Esophagus squamous epithelium (tissue), 5 donors: Measurements from ENCODE around the gene ERC2. TPM values are rescaled to one million over a fixed set of nuclear protein-coding genes. Genes with fewer than 3 reads are reported as not detected.
A peak's percentile ranks its signal among the peaks of the same experiment; 100 is the strongest.

ENCODE experiments used
- DNase-seq: peaks from one replicate; lab custom pipeline; 2025; lab: John Stamatoyannopoulos, UW
- H3K27ac ChIP-seq, 4 donors: fragments of 200-600 bp; sonication (generic); one replicate each; pipeline ENCODE4 v1.5.1; 2016 to 2019; ENCODE audit warnings: mild to moderate bottlenecking in 1 of 4
- H3K27me3 ChIP-seq, 4 donors: fragments of 200-600 bp; sonication (generic); 1 replicate in 3 of 4; 2 replicates in 1 of 4; pipeline versions ENCODE4 v1.5.1 to v1.6.0; 2017 to 2021; ENCODE audit warnings: antibody characterized with exemption in 1 of 4
- H3K36me3 ChIP-seq, 3 donors: fragments of 200-600 bp; sonication (generic); one replicate each; pipeline ENCODE4 v1.5.1; 2016 to 2019
- H3K4me1 ChIP-seq, 3 donors: fragments of 200-600 bp; sonication (generic); one replicate each; pipeline ENCODE4 v1.5.1; 2017 to 2019
- H3K4me3 ChIP-seq, 4 donors: fragments of 200-600 bp; sonication (generic); 1 replicate in 3 of 4; 2 replicates in 1 of 4; pipeline ENCODE4 v1.5.1; 2016 to 2019; ENCODE audit warnings: mild to moderate bottlenecking in 2 of 4, moderate library complexity in 1 of 4
- H3K9me3 ChIP-seq, 3 donors: fragments of 200-600 bp; sonication (generic); one replicate each; pipeline ENCODE4 v1.5.1; 2016 to 2019
- CTCF ChIP-seq, 6 experiments: fragments of 450-650 bp in 4 of 6; fragments of 200-600 bp in 2 of 6; sonication (generic) in 2 of 6; IDR thresholded peaks; one replicate each; pipeline ENCODE4 v1.5.1; 2016 to 2019; ENCODE audit warnings: antibody characterized with exemption in 6 of 6, mild to moderate bottlenecking in 4 of 6, moderate library complexity in 4 of 6
- POLR2A ChIP-seq, 4 donors: fragments of 450-650 bp; IDR thresholded peaks; one replicate each; pipeline ENCODE4 v1.6.1; 2017; ENCODE audit warnings: antibody characterized with exemption in 4 of 4, mild to moderate bottlenecking in 4 of 4, moderate library complexity in 3 of 4
- WGBS, 2 donors: methylation state at CpG; one replicate each; pipeline ENCODE4 v1.1.5; 2018; 5-methylcytosine and 5-hydroxymethylcytosine counted together
- intact Hi-C: fragments of 100-400 bp; cut with DNase I; formaldehyde crosslinking; loops from one replicate; pipeline ENCODE4 v1.15.0; 2022
- total RNA-seq, 4 donors: library from RNA; depleted of rRNA; stranded (reverse); fragments of >200 nt; gene quantifications; one replicate each; pipeline ENCODE4 v1.1.0, GENCODE V29; 2016
- donor health status: DM: yes; HTN: yes; CAD: no.

Gene ERC2
- total RNA-seq, 4 donors from 2014 or later, result 0.12 to 1.9 (median 0.86) TPM

DNA sequence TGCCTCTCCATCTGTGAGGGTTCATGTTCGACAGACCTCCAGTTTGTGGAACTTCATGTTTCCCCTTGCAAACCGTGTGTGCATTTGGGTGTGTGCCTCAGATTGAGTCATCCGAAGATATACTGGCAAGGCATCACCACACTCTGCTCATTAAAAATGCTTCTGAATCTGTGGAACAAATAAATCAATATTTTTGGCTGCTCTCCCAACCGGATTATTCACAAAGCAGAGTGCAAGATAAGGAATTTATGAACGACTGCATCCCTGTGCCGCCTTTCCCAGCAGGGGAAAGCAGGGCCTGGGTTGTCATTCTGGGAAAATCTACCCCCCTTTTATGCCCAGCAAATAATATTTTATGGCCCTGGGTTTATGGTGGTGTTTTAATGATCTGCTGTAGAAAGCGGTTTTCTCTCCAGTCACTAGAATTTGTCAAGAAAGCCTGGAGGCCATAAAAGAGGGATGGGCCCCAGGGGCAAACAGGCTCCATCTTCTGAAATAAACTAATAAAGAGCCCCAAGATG, 976.9 kb downstream of the ERC2 start:
- peaks cover 20 to 45% (median 23%) of the 10 kb centered on the region in 3 donors for H3K4me1 ChIP-seq
- intact Hi-C loops, result no loop called here
- TF ChIP-seq POLR2A (IDR thresholded peaks at IDR 0.05) (no peak), CTCF (IDR thresholded peaks at IDR 0.05) (no peak)
- H3K9me3 ChIP-seq, result no peaks in the 10 kb centered on the region
- no peak overlapping the region for H3K4me3 ChIP-seq
- no peak for DNase-seq
- peaks cover 0 to 33% (median 0%) of the 10 kb centered on the region in 4 donors for H3K27me3 ChIP-seq
- peak overlapping the region in 1 of 4 donors; percentile 56 for H3K27ac ChIP-seq
- WGBS, 2 donors, result 26 to 28% methylated on average over 6 to 7 of the region's 7 CpGs
- no peaks in the 10 kb centered on the region for H3K36me3 ChIP-seq

DNA sequence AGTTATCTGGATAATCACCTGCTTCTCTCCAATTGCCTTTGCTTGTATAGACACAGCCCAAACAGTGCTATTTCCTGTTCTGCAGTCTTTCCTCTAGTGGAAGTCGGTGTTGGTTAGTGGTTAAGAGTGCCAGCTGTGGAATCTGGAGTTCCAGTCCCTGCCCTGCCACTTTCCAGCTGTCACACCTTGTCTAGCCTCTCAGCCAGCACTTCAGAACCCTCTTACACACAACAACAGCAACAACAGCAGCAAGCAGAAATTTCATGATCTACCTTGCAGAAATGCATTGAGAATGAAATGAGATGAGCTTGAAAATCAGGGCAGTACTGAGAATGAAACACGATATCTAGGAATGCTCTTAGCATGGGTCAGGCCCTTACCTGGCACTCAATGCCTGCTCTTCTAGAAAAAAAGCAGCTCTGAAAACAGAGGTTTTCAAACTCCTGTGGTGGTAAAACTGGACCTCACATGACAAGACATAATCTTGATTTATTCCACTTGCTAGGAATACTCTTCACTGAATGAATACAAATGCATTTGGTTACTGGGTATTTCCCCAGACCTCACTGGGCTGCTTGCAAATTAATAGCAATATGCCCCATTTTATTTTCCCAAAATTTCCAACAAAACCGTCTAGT, 977.9 kb downstream of the ERC2 start:
- DNase-seq, result no peak
- 28 to 38% methylated on average over 3 of the region's 3 CpGs for WGBS, 2 donors
- H3K27me3 ChIP-seq, result peaks cover 0 to 40% (median 0%) of the 10 kb centered on the region in 4 donors
- H3K4me1 ChIP-seq, result peaks cover 22 to 55% (median 23%) of the 10 kb centered on the region in 3 donors
- no peak overlapping the region for H3K4me3 ChIP-seq
- TF ChIP-seq CTCF (IDR thresholded peaks at IDR 0.05) (no peak), POLR2A (IDR thresholded peaks at IDR 0.05) (no peak)
- H3K9me3 ChIP-seq, result no peaks in the 10 kb centered on the region
- H3K36me3 ChIP-seq, result no peaks in the 10 kb centered on the region
- intact Hi-C loops, result no loop called here
- peak overlapping the region in 1 of 4 donors; percentile 56 for H3K27ac ChIP-seq

DNA sequence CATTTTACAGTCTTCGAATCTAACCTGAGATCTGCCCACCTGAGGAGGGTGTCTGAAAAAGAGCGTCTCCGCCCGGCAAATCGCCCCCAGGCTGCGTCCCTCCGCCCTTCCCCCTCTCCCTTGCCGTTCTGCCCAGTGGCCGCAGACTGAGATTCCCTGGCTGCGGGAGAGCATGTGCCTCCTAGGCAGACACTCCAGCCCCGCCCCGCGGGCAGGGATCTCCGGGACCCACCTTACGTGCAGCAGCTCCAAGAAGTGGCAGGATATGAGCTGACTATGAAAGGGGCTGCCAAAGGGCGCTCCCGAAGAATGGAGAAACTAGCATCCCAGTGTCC, 978.5 kb downstream of the ERC2 start:
- 3 to 19% methylated on average over 7 to 8 of the region's 17 CpGs for WGBS, 2 donors
- Histone ChIP-seq H3K4me3 (peak overlapping the region in 3 of 4 donors; percentile 8 to 89 (median 84)), H3K27me3 (peaks cover 0 to 46% (median 0%) of the 10 kb centered on the region in 4 donors), H3K4me1 (peaks cover 22 to 61% (median 23%) of the 10 kb centered on the region in 3 donors), H3K27ac (peak overlapping the region in 2 of 4 donors; percentile 36 to 56), H3K36me3 (no peaks in the 10 kb centered on the region), H3K9me3 (no peaks in the 10 kb centered on the region)
- intact Hi-C loops, result loop anchor here (10.0 kb wide), 1 partner anchor 415 kb away; no protein-coding TSS in a partner anchor
- DNase-seq, result no peak
- no peak for TF ChIP-seq POLR2A (IDR thresholded peaks at IDR 0.05)
- TF ChIP-seq CTCF (IDR thresholded peaks at IDR 0.05), result no peak

GRCh38 chr3:55488398-55489055, 979.7 kb downstream of the ERC2 start:
- TF ChIP-seq POLR2A (IDR thresholded peaks at IDR 0.05) (peak in 1 of 4 donors; percentile 22), CTCF (IDR thresholded peaks at IDR 0.05) (no peak)
- Histone ChIP-seq H3K36me3 (no peaks in the 10 kb centered on the region), H3K4me1 (peaks cover 23 to 73% (median 25%) of the 10 kb centered on the region in 3 donors), H3K27me3 (peaks cover 0 to 59% (median 0%) of the 10 kb centered on the region in 4 donors), H3K4me3 (peak overlapping the region; percentile 69 to 89 (median 80)), H3K9me3 (no peaks in the 10 kb centered on the region), H3K27ac (peak overlapping the region in 3 of 4 donors; percentile 90 to 93 (median 91))
- DNase-seq, result no peak
- 0 to 1% methylated on average over 12 to 23 of the region's 30 CpGs for WGBS, 2 donors
- intact Hi-C loops, result loop anchor here (10.0 kb wide), 1 partner anchor 416 kb away; no protein-coding TSS in a partner anchor
